HEK293 (cell line): ENCODE measurements around the gene LIN7A.

Experiments used
- ZNF302 ChIP-seq: fragments of 450-650 bp; formaldehyde crosslinking; IDR thresholded peaks from 2 replicates; pipeline ENCODE4 v1.5.1; 2016; ENCODE audit warnings: missing biosample characterization, missing genetic modification characterization, low read depth
- ZNF341 ChIP-seq: fragments of 450-650 bp; formaldehyde crosslinking; IDR thresholded peaks from 2 replicates; pipeline ENCODE4; 2016; ENCODE audit warnings: low read depth, missing biosample characterization, missing genetic modification characterization
- ZNF521 ChIP-seq: fragments of 450-650 bp; formaldehyde crosslinking; IDR thresholded peaks from 2 replicates; pipeline ENCODE4 v1.5.1; 2017; ENCODE audit warnings: missing biosample characterization, mild to moderate bottlenecking, missing genetic modification characterization
- ZXDB ChIP-seq: fragments of 450-650 bp; formaldehyde crosslinking; IDR thresholded peaks from 2 replicates; pipeline ENCODE4 v1.5.1; 2016; ENCODE audit warnings: missing biosample characterization, missing genetic modification characterization
- TF ChIP-seq, protein P1 (sequence below): fragments of 450-650 bp; formaldehyde crosslinking; IDR thresholded peaks from 2 replicates; pipeline ENCODE4 v1.5.1; 2016; ENCODE audit warnings: missing biosample characterization, missing genetic modification characterization
- TF ChIP-seq, protein P2 (sequence below): fragments of 450-650 bp; formaldehyde crosslinking; IDR thresholded peaks from 2 replicates; pipeline ENCODE4 v1.5.1; 2016; ENCODE audit warnings: missing biosample characterization, missing genetic modification characterization, borderline replicate concordance

DNA sequence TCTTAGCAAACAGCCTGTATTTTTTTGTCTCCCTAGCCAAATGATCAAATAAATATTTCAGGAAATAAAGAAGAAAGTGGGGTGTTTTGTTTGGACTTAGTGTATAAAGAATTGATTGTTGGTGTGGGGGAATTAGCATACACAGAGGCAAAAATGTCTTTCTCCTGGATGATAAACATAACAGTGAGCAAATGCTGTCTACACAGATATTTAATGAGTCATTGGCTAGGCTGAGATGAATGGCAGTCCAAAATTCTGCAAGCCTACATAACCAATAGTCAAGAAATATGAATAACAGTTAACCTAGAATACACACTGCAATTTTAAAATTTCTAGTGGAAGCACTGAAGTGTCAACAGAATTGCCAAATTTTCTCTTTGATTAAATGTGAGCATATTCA lies 185.3 kb downstream of the LIN7A start:
- TF ChIP-seq, protein P1, sequence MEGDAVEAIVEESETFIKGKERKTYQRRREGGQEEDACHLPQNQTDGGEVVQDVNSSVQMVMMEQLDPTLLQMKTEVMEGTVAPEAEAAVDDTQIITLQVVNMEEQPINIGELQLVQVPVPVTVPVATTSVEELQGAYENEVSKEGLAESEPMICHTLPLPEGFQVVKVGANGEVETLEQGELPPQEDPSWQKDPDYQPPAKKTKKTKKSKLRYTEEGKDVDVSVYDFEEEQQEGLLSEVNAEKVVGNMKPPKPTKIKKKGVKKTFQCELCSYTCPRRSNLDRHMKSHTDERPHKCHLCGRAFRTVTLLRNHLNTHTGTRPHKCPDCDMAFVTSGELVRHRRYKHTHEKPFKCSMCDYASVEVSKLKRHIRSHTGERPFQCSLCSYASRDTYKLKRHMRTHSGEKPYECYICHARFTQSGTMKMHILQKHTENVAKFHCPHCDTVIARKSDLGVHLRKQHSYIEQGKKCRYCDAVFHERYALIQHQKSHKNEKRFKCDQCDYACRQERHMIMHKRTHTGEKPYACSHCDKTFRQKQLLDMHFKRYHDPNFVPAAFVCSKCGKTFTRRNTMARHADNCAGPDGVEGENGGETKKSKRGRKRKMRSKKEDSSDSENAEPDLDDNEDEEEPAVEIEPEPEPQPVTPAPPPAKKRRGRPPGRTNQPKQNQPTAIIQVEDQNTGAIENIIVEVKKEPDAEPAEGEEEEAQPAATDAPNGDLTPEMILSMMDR (tag by site-specific recombination), result no peak
- TF ChIP-seq, protein P2, sequence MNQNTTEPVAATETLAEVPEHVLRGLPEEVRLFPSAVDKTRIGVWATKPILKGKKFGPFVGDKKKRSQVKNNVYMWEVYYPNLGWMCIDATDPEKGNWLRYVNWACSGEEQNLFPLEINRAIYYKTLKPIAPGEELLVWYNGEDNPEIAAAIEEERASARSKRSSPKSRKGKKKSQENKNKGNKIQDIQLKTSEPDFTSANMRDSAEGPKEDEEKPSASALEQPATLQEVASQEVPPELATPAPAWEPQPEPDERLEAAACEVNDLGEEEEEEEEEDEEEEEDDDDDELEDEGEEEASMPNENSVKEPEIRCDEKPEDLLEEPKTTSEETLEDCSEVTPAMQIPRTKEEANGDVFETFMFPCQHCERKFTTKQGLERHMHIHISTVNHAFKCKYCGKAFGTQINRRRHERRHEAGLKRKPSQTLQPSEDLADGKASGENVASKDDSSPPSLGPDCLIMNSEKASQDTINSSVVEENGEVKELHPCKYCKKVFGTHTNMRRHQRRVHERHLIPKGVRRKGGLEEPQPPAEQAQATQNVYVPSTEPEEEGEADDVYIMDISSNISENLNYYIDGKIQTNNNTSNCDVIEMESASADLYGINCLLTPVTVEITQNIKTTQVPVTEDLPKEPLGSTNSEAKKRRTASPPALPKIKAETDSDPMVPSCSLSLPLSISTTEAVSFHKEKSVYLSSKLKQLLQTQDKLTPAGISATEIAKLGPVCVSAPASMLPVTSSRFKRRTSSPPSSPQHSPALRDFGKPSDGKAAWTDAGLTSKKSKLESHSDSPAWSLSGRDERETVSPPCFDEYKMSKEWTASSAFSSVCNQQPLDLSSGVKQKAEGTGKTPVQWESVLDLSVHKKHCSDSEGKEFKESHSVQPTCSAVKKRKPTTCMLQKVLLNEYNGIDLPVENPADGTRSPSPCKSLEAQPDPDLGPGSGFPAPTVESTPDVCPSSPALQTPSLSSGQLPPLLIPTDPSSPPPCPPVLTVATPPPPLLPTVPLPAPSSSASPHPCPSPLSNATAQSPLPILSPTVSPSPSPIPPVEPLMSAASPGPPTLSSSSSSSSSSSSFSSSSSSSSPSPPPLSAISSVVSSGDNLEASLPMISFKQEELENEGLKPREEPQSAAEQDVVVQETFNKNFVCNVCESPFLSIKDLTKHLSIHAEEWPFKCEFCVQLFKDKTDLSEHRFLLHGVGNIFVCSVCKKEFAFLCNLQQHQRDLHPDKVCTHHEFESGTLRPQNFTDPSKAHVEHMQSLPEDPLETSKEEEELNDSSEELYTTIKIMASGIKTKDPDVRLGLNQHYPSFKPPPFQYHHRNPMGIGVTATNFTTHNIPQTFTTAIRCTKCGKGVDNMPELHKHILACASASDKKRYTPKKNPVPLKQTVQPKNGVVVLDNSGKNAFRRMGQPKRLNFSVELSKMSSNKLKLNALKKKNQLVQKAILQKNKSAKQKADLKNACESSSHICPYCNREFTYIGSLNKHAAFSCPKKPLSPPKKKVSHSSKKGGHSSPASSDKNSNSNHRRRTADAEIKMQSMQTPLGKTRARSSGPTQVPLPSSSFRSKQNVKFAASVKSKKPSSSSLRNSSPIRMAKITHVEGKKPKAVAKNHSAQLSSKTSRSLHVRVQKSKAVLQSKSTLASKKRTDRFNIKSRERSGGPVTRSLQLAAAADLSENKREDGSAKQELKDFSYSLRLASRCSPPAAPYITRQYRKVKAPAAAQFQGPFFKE (tag by site-specific recombination), result no peak
- TF ChIP-seq ZNF341 (tag by site-specific recombination) (no peak), ZNF302 (tag by site-specific recombination) (no peak), ZXDB (tag by site-specific recombination) (no peak), ZNF521 (tag by site-specific recombination) (no peak)
